ENCODE results near the gene CHST12. TPM values are rescaled to one million over a fixed set of nuclear protein-coding genes. Genes with fewer than 3 reads are reported as not detected.

Gene CHST12
- total and polyA plus RNA-seq, 10 of the 15 experiments (the other 5 are each of a cell fraction or from before 2014, with no cell fraction given): 0.05 to 14.2 (median 3.3) TPM

- ChIA-PET POLR2A (interaction anchor here (0.8 to 2.0 kb wide), 2 partner anchors 13 to 21 kb away, joined by 3 to 6 read pairs; no protein-coding TSS in a partner anchor), SMC1A (ENCODE audit: uncharacterized antibody, unreplicated experiment) (no interaction called here), CTCF (no interaction called here), RAD21 (ENCODE audit: unreplicated experiment) (interaction anchor here (0.6 to 2.0 kb wide), 2 partner anchors 11 to 34 kb away, joined by 3 to 7 read pairs; no protein-coding TSS in a partner anchor)
- no peaks in the 10 kb centered on the region for H3K27me3 ChIP-seq (replicated peaks in 1 of 2; ENCODE audit: control insufficient read depth in 2 of 2, insufficient read depth in 2 of 2, low read length in 1 of 2)
- 0 out of 2 replicates have a peak, but pooled peaks cover 3% of the 10 kb centered on the region for H3K4me1 ChIP-seq (ENCODE audit: control insufficient read depth, insufficient read depth, low read length)
- no TSS peak for BruUV-seq (replicated peaks)
- intact Hi-C loops (cut with micrococcal nuclease; ENCODE audit: unreplicated experiment): no loop called here
- FAIRE-seq: no peak
- no peak for DNase-seq (ENCODE audit: low read depth, low spot score)
- peaks cover 15% of the 10 kb centered on the region for H3K79me2 ChIP-seq (ENCODE audit: control insufficient read depth, insufficient read depth, low read length)
- H3K4me2 ChIP-seq (ENCODE audit: control insufficient read depth, insufficient read depth): no peak overlapping the region
- TF ChIP-seq ZBTB33 (IDR thresholded peaks at IDR 0.05): peak; percentile 82; the same call in 1 of the 2 replicates
- TF ChIP-seq MTA2 (IDR thresholded peaks at IDR 0.05; ENCODE audit: low read depth): peak; percentile 25; the same call in 1 of the 2 replicates
- TF ChIP-seq CTCF (IDR thresholded peaks at IDR 0.05 in 2 of 3, conservative IDR thresholded peaks at IDR 0.05 in 1 of 3; ENCODE audit: control insufficient read depth in 2 of 3, extremely low read depth in 1 of 3, insufficient read depth in 1 of 3, low read depth in 3 of 3, low read length in 3 of 3): no peak
- 0 out of 2 replicates have a peak, but pooled peaks have one; percentile 21 for TF ChIP-seq MLLT1 (IDR thresholded peaks at IDR 0.05)
- 0 out of 2 replicates have a peak, but pooled peaks have one; percentile 29 for TF ChIP-seq IKZF1 (conservative IDR thresholded peaks at IDR 0.05)
- TF ChIP-seq NR2F1 (conservative IDR thresholded peaks at IDR 0.05): no peak
- no peak overlapping the region for H2AFZ ChIP-seq (ENCODE audit: control insufficient read depth, low read depth, low read length)
- no peak overlapping the region for H3K27ac ChIP-seq (ENCODE audit: control insufficient read depth, insufficient read depth)
- WGBS (ENCODE audit: insufficient coverage, insufficient replicate concordance, low lambda C conversion rate, missing lambda C conversion rate): 78% methylated on average over 15 of the region's 15 CpGs
- peak; percentile 77 for ATAC-seq
- no peaks in the 10 kb centered on the region for H3K9me3 ChIP-seq (replicated peaks; ENCODE audit: control insufficient read depth, insufficient read depth, low read length)
- no peaks in the 10 kb centered on the region for H4K20me1 ChIP-seq (ENCODE audit: control insufficient read depth, insufficient read depth)
- no peak overlapping the region for H3K9ac ChIP-seq (ENCODE audit: control insufficient read depth, insufficient read depth, low read length)
- in situ Hi-C loops (cut with MboI): no loop called here
- H3K36me3 ChIP-seq (ENCODE audit: control insufficient read depth in 2 of 2, insufficient read depth in 2 of 2, low read length in 1 of 2): peaks cover 0 to 3% of the 10 kb centered on the region in 2 experiments; a peak in 3 of 4 replicates
- H3K4me3 ChIP-seq: no peak overlapping the region
These were observed 14.6 kb downstream of the CHST12 start for GRCh38 chr7:2417981-2418481.

Data from GM12878 (cell line).